Measurements from ENCODE around the gene ARRDC4.

GRCh38 chr15:97977734-97978133 lies 17.2 kb downstream of the ARRDC4 start:
- TF ChIP-seq CTCF (IDR thresholded peaks at IDR 0.05) (no peak), TEAD1 (CRISPR knock-in tag; IDR thresholded peaks at IDR 0.05) (no peak), GABPB1 (CRISPR knock-in tag; IDR thresholded peaks at IDR 0.05) (no peak)
